ENCODE measurements around the gene EPS8L3.

DNA sequence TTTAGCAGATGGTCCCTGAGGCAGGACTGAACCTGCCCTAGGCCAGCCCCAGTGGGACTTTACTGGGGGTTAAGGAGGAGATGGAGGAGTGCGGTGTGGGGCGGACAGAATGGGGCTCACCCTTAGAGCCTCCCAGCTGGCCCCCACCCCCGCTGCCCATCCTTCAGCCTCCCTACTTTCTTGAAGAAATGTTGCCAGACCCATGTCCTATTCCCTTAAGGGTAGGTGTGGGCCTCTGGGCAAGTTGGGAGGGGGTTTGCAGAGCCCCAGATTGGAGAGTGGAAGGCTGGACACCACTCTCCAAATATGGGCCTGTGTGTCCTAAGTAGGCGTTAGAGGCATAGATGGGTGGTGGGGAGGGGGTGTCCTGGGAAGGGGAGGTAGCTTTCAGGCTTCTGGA, 19.2 kb upstream of the EPS8L3 start:
- no peak for TF ChIP-seq NFE2L2 (IDR thresholded peaks at IDR 0.05; ENCODE audit: low read depth, low read length)
- TF ChIP-seq, protein P1, sequence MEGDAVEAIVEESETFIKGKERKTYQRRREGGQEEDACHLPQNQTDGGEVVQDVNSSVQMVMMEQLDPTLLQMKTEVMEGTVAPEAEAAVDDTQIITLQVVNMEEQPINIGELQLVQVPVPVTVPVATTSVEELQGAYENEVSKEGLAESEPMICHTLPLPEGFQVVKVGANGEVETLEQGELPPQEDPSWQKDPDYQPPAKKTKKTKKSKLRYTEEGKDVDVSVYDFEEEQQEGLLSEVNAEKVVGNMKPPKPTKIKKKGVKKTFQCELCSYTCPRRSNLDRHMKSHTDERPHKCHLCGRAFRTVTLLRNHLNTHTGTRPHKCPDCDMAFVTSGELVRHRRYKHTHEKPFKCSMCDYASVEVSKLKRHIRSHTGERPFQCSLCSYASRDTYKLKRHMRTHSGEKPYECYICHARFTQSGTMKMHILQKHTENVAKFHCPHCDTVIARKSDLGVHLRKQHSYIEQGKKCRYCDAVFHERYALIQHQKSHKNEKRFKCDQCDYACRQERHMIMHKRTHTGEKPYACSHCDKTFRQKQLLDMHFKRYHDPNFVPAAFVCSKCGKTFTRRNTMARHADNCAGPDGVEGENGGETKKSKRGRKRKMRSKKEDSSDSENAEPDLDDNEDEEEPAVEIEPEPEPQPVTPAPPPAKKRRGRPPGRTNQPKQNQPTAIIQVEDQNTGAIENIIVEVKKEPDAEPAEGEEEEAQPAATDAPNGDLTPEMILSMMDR (conservative IDR thresholded peaks at IDR 0.05; ENCODE audit: low read depth, low read length): no peak
- TF ChIP-seq POLR2A (IDR thresholded peaks at IDR 0.05; ENCODE audit: low read depth, low read length): no peak
- TF ChIP-seq RAD21 (IDR thresholded peaks at IDR 0.05; ENCODE audit: low read length): no peak
- no peak for TF ChIP-seq FOS (IDR thresholded peaks at IDR 0.05; ENCODE audit: low read depth, low read length)

All from IMR-90 (cell line).